ENCODE measurements around the gene HCAR1.
"Not testable (repeated sequence)": the region's sequence is repeated elsewhere in the genome, so short reads cannot be mapped to it uniquely, and the experiment has no call there.

The HCAR1 gene

DNA sequence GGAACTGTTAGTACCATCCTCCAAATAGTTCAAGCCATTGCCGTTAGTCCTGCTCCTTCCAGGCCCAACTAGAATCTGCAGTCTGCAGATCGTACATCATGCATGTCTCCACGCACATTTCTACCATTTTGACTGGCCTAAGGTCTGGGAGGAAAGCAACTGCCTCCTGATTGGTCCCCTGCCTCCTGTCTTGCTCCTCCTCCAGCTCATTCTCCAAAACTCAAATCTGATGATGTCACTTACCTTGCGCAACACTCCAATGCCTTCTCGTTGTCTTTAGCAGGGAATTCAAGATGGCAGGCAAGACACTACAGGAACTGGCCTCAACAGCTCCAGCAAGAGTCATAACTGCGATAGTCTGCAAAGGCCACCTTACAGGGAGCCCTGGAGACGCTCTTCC is 9.7 kb upstream of the HCAR1 start:
- no peak overlapping the region for H3K9ac ChIP-seq (ENCODE audit: low read length)
- H3K9me3 ChIP-seq (ENCODE audit: control insufficient read depth, low read length) = no peaks in the 10 kb centered on the region
- H3K36me3 ChIP-seq (ENCODE audit: control insufficient read depth, insufficient read depth, low read length, severe bottlenecking) = no peaks in the 10 kb centered on the region
- no peaks in the 10 kb centered on the region for H3K4me1 ChIP-seq (ENCODE audit: control insufficient read depth, insufficient read depth, low read length)
- H3K27me3 ChIP-seq (replicated peaks; ENCODE audit: control insufficient read depth, insufficient read depth, low read length) = no peaks in the 10 kb centered on the region
- DNase-seq (ENCODE audit: low read depth) = no peak
- no peak overlapping the region for H3K4me3 ChIP-seq (ENCODE audit: low read length)

GRCh38 chr12:122738571-122738970 is 7.9 kb upstream of the HCAR1 start:
- H3K27me3 ChIP-seq (replicated peaks; ENCODE audit: control insufficient read depth, insufficient read depth, low read length) = no peaks in the 10 kb centered on the region
- no peak for DNase-seq (ENCODE audit: low read depth)
- H3K4me3 ChIP-seq (ENCODE audit: low read length) = no peak overlapping the region
- no peak overlapping the region for H3K9ac ChIP-seq (ENCODE audit: low read length)
- H3K9me3 ChIP-seq (ENCODE audit: control insufficient read depth, low read length) = no peaks in the 10 kb centered on the region
- H3K36me3 ChIP-seq (ENCODE audit: control insufficient read depth, insufficient read depth, low read length, severe bottlenecking) = no peaks in the 10 kb centered on the region
- no peaks in the 10 kb centered on the region for H3K4me1 ChIP-seq (ENCODE audit: control insufficient read depth, insufficient read depth, low read length)

- H3K4me1 ChIP-seq (ENCODE audit: control insufficient read depth, insufficient read depth, low read length) = peaks cover 21% of the 10 kb centered on the region
- no peak overlapping the region for H3K9ac ChIP-seq (ENCODE audit: low read length)
- DNase-seq (ENCODE audit: low read depth) = no peak
- H3K36me3 ChIP-seq (ENCODE audit: control insufficient read depth, insufficient read depth, low read length, severe bottlenecking) = no peaks in the 10 kb centered on the region
- no peak overlapping the region for H3K4me3 ChIP-seq (ENCODE audit: low read length)
- H3K9me3 ChIP-seq (ENCODE audit: control insufficient read depth, low read length) = no peaks in the 10 kb centered on the region
- H3K27me3 ChIP-seq (replicated peaks; ENCODE audit: control insufficient read depth, insufficient read depth, low read length) = peaks cover 2% of the 10 kb centered on the region
Measured at GRCh38 chr12:122732611-122733010, 2.0 kb upstream of the HCAR1 start.

GRCh38 chr12:122732170-122732569 is 1.5 kb upstream of the HCAR1 start:
- Histone ChIP-seq H3K4me3 (ENCODE audit: low read length) (no peak overlapping the region), H3K4me1 (ENCODE audit: control insufficient read depth, insufficient read depth, low read length) (peaks cover 21% of the 10 kb centered on the region), H3K27me3 (replicated peaks; ENCODE audit: control insufficient read depth, insufficient read depth, low read length) (peaks cover 2% of the 10 kb centered on the region), H3K36me3 (ENCODE audit: control insufficient read depth, insufficient read depth, low read length, severe bottlenecking) (no peaks in the 10 kb centered on the region), H3K9me3 (ENCODE audit: control insufficient read depth, low read length) (no peaks in the 10 kb centered on the region), H3K9ac (ENCODE audit: low read length) (no peak overlapping the region)
- no peak for DNase-seq (ENCODE audit: low read depth)

GRCh38 chr12:122729583-122730214 is 945 bp downstream of the HCAR1 start:
- peak overlapping the region; percentile 80 for H3K4me3 ChIP-seq (ENCODE audit: low read length)
- H3K36me3 ChIP-seq (ENCODE audit: control insufficient read depth, insufficient read depth, low read length, severe bottlenecking) = no peaks in the 10 kb centered on the region
- no peaks in the 10 kb centered on the region for H3K9me3 ChIP-seq (ENCODE audit: control insufficient read depth, low read length)
- peaks cover 21% of the 10 kb centered on the region for H3K4me1 ChIP-seq (ENCODE audit: control insufficient read depth, insufficient read depth, low read length)
- no peak for DNase-seq (ENCODE audit: low read depth)
- peaks cover 2% of the 10 kb centered on the region for H3K27me3 ChIP-seq (replicated peaks; ENCODE audit: control insufficient read depth, insufficient read depth, low read length)
- peak overlapping the region; percentile 79 for H3K9ac ChIP-seq (ENCODE audit: low read length)

- Histone ChIP-seq H3K4me1 (ENCODE audit: control insufficient read depth, insufficient read depth, low read length) (peaks cover 20% of the 10 kb centered on the region), H3K27me3 (replicated peaks; ENCODE audit: control insufficient read depth, insufficient read depth, low read length) (peaks cover 2% of the 10 kb centered on the region), H3K9me3 (ENCODE audit: control insufficient read depth, low read length) (no peaks in the 10 kb centered on the region), H3K9ac (ENCODE audit: low read length) (no peak overlapping the region), H3K4me3 (ENCODE audit: low read length) (no peak overlapping the region), H3K36me3 (ENCODE audit: control insufficient read depth, insufficient read depth, low read length, severe bottlenecking) (no peaks in the 10 kb centered on the region)
- no peak for DNase-seq (ENCODE audit: low read depth)
Measured at GRCh38 chr12:122726080-122726558, 4.5 kb downstream of the HCAR1 start.

DNA sequence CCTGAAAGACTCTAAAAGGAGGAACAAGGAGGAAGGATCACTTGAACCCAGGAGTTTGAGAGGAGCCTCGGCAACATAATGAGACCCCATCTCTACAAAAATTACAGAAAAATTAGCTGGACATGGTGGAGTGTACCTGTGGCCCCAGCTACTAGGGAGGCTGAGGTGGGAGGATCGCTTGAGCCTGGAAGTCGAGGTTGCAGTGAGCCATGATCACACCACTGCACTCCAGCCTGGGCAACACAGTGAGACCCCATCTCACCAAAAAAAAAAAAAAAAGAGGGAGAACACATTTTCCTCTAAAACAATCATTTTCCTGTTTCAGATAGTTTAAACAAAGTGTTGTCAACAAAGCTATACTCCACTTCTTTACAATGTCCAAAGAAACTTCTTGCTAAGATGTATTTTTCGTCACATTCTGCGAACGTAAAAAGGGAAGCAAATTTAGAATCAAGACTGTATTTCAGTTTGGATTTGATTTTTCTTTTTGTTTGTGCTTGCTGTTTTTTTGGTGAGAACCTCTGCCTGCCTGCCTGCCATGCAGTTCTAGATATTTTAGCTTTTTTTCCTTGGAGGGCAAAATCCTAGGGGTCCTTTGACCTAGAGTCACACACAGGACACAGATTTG is 5.1 kb downstream of the HCAR1 start:
- DNase-seq (ENCODE audit: low read depth) = no peak
- Histone ChIP-seq H3K9ac (ENCODE audit: low read length) (no peak overlapping the region), H3K36me3 (ENCODE audit: control insufficient read depth, insufficient read depth, low read length, severe bottlenecking) (no peaks in the 10 kb centered on the region), H3K4me1 (ENCODE audit: control insufficient read depth, insufficient read depth, low read length) (peaks cover 14% of the 10 kb centered on the region), H3K4me3 (ENCODE audit: low read length) (no peak overlapping the region), H3K27me3 (replicated peaks; ENCODE audit: control insufficient read depth, insufficient read depth, low read length) (peaks cover 2% of the 10 kb centered on the region), H3K9me3 (ENCODE audit: control insufficient read depth, low read length) (no peaks in the 10 kb centered on the region)

DNA sequence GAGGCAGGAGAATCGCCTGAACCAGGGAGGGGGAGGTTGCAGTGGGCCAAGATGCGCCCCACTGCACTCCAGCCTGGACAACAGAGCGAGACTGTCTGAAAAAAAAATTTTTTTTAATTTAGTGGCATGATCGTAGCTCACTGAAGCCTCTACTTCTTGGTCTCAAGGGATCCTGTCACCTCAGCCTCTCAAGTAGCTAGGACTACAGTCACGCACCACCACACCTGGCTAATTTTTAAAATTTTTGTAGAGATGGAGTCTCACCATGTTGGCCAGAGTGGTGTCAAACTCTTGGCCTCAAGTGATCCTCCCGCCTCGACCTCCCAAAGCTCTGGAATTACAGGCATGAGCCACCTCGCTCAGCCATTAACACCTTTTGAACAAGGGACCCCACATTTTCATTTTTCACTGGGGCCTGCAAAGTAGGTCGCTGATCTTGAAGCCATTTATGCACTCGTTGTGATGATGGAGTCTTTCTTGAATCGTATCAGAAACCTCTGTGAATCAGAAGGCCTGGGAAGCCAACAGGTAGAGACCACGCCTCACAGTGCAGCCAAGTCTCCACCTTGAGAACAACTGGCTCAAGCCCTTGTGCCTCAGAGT is 5.9 kb downstream of the HCAR1 start:
- H3K9ac ChIP-seq (ENCODE audit: low read length) = no peak overlapping the region
- no peaks in the 10 kb centered on the region for H3K9me3 ChIP-seq (ENCODE audit: control insufficient read depth, low read length)

DNA sequence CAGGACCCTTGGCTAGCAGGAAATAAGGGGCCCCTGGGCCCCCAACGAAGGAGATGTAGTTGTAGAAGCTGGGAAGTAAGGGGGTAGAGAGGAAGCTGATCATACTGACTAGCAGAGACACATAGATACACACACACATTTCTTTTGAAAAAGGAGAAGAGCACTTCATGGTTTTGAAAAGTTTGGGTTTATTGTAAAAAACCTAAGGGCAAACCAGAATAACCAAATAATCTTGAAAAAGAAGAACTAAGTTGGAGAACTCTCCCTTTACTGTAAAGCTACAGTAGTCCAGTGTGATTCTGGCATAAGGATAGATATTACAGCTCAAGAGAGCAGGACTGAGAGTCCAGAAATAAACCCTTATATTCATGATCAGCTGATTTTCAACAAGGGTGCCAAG is 8.3 kb downstream of the HCAR1 start:
- H3K9ac ChIP-seq (ENCODE audit: low read length) = no peak overlapping the region
- no peak overlapping the region for H3K4me3 ChIP-seq (ENCODE audit: low read length)
- no peaks in the 10 kb centered on the region for H3K9me3 ChIP-seq (ENCODE audit: control insufficient read depth, low read length)
- no peak for DNase-seq (ENCODE audit: low read depth)
- H3K4me1 ChIP-seq (ENCODE audit: control insufficient read depth, insufficient read depth, low read length) = peaks cover 5% of the 10 kb centered on the region
- H3K27me3 ChIP-seq (replicated peaks; ENCODE audit: control insufficient read depth, insufficient read depth, low read length) = no peaks in the 10 kb centered on the region
- no peaks in the 10 kb centered on the region for H3K36me3 ChIP-seq (ENCODE audit: control insufficient read depth, insufficient read depth, low read length, severe bottlenecking)

More for the DNA sequence above, 5.9 kb downstream of the HCAR1 start:
- no peaks in the 10 kb centered on the region for H3K36me3 ChIP-seq (ENCODE audit: control insufficient read depth, insufficient read depth, low read length, severe bottlenecking)
- H3K4me1 ChIP-seq (ENCODE audit: control insufficient read depth, insufficient read depth, low read length) = peaks cover 11% of the 10 kb centered on the region
- no peak overlapping the region for H3K4me3 ChIP-seq (ENCODE audit: low read length)
- no peak for DNase-seq (ENCODE audit: low read depth)
- H3K27me3 ChIP-seq (replicated peaks; ENCODE audit: control insufficient read depth, insufficient read depth, low read length) = no peaks in the 10 kb centered on the region

DNA sequence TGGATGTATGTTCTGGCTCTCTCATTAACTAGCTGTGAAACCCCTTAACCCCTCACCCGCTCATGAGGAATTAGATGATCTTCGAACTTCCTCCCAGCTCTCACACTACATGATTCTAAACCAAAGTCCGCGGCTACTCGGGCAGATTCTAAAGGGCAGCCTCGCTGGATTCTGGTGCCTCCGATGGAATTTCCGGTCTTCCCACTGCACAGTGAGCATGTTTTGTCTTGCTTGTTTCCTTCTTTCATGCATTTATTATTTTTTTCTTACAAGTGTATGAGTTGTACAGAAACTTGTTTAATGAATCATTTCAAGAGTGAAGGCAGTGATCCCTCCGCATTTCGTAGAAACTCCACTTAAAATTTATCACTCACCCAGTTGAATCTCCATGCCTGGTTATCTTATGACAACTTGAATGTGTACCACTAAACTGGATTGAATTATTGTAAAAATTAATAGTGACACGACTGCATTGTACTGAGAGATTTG is 9.5 kb downstream of the HCAR1 start:
- no peaks in the 10 kb centered on the region for H3K9me3 ChIP-seq (ENCODE audit: control insufficient read depth, low read length)
- H3K9ac ChIP-seq (ENCODE audit: low read length) = no peak overlapping the region
- no peaks in the 10 kb centered on the region for H3K36me3 ChIP-seq (ENCODE audit: control insufficient read depth, insufficient read depth, low read length, severe bottlenecking)
- no peak overlapping the region for H3K4me3 ChIP-seq (ENCODE audit: low read length)
- no peak for DNase-seq (ENCODE audit: low read depth)
- H3K27me3 ChIP-seq (replicated peaks; ENCODE audit: control insufficient read depth, insufficient read depth, low read length) = no peaks in the 10 kb centered on the region
- peaks cover 12% of the 10 kb centered on the region for H3K4me1 ChIP-seq (ENCODE audit: control insufficient read depth, insufficient read depth, low read length)

- H3K27me3 ChIP-seq (replicated peaks; ENCODE audit: control insufficient read depth, insufficient read depth, low read length); H3K36me3 ChIP-seq (ENCODE audit: control insufficient read depth, insufficient read depth, low read length, severe bottlenecking); H3K9me3 ChIP-seq (ENCODE audit: control insufficient read depth, low read length); H3K4me3 ChIP-seq (ENCODE audit: low read length); DNase-seq (ENCODE audit: low read depth); H3K9ac ChIP-seq (ENCODE audit: low read length): not testable (repeated sequence)
- H3K4me1 ChIP-seq (ENCODE audit: control insufficient read depth, insufficient read depth, low read length) = peaks cover 20% of the 10 kb centered on the region
Measured at GRCh38 chr12:122716658-122717057, 14.0 kb downstream of the HCAR1 start, which contains the start of gene HCAR3. TSS of gene HCAR3 (minus strand) at chr12:122716811. CDS start at chr12:122716737, 74 bp downstream.

Measured in adipocyte (in vitro differentiated cells).